Measurements from ENCODE around the gene SYNPO2. TPM values are rescaled to one million over a fixed set of nuclear protein-coding genes. Genes with fewer than 3 reads are reported as not detected.
"Not testable (repeated sequence)": the region's sequence is repeated elsewhere in the genome, so short reads cannot be mapped to it uniquely, and the experiment has no call there.

The SYNPO2 gene
- total RNA-seq, 2 donors from 2014 or later: 9.5 to 266 TPM

DNA sequence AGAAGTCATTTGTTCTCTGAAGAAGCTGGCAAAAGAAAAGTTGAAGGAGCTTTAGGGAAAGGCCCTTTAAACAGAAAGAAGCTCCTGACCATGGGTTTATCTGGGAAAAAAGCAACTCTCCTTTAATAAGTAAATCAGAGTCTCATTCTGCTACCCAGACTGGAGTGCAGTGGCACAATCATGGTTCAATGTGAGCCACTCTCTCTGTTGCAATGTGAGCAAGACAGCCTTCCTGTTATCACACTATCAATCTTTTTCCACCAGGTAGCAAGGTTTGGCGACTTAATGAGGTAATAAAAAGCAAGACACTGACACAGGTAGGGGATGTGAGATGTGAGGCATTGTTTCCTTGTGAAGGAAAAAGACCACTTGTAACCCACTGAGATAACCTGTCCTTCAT lies 111.3 kb downstream of the SYNPO2 start:
- Histone ChIP-seq H3K27me3 (no peaks in the 10 kb centered on the region), H3K27ac (peak overlapping the region; percentile 8), H3K9me3 (no peaks in the 10 kb centered on the region), H3K4me1 (no peaks in the 10 kb centered on the region), H3K36me3 (no peaks in the 10 kb centered on the region), H3K9ac (ENCODE audit: low read depth in 2 of 2, low read length in 2 of 2) (no peak overlapping the region), H3K4me3 (no peak overlapping the region)
- intact Hi-C loops (cut with DNase I): no loop called here
- no peak for DNase-seq
- TF ChIP-seq CTCF (IDR thresholded peaks at IDR 0.05): no peak

DNA sequence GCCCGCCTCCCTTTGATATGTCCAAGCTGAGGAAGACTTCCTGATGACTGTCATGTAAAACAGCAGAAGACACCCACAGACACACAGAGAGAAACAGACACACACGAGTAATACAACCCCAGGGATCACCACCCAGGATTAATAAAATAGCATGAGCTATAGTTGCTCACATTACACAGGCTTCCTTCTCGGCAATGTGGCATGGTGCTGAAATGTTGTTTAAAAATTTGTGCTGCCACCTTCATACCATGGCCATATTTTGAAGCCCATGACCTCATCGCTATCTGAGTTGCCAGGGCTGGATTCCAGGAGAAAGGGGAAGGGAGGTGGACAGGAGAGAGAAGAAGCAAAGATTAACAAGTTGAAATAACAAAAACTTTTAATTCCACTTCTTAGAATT lies 111.7 kb downstream of the SYNPO2 start:
- intact Hi-C loops (cut with DNase I): no loop called here

DNA sequence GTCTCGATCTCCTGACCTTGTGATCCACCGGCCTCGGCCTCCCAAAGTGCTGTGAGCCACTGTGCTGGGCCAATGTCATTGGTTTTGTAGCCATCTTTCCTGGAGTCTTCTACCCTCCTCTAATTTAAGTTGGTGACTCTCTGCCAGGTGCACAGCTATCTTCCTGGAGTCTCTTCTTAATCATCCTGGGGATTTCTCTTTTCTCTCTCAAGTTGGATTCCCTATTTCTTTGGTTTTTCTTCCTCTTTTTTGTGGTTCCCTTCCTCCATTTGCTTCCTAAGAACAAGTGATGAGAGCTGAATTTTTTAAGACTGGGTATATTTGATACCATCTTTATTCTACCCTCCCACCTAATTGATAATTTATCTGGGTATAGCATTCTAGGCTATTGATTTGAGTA lies 113.8 kb downstream of the SYNPO2 start:
- Histone ChIP-seq H3K4me3 (no peak overlapping the region), H3K9me3 (no peaks in the 10 kb centered on the region), H3K36me3 (no peaks in the 10 kb centered on the region), H3K4me1 (no peaks in the 10 kb centered on the region), H3K27ac (no peak overlapping the region), H3K9ac (ENCODE audit: low read depth in 2 of 2, low read length in 2 of 2) (no peak overlapping the region), H3K27me3 (no peaks in the 10 kb centered on the region)
- intact Hi-C loops (cut with DNase I): no loop called here
- TF ChIP-seq CTCF (IDR thresholded peaks at IDR 0.05): no peak
- DNase-seq: no peak

More for the DNA sequence above, 111.7 kb downstream of the SYNPO2 start:
- no peak for TF ChIP-seq CTCF (IDR thresholded peaks at IDR 0.05)
- no peaks in the 10 kb centered on the region for H3K36me3 ChIP-seq
- H3K27ac ChIP-seq: peak overlapping the region; percentile 8
- H3K4me3 ChIP-seq: no peak overlapping the region
- no peak overlapping the region for H3K9ac ChIP-seq (ENCODE audit: low read depth in 2 of 2, low read length in 2 of 2)
- H3K27me3 ChIP-seq: no peaks in the 10 kb centered on the region
- no peaks in the 10 kb centered on the region for H3K9me3 ChIP-seq
- no peak for DNase-seq
- no peaks in the 10 kb centered on the region for H3K4me1 ChIP-seq

GRCh38 chr4:119003001-119003400 lies 114.3 kb downstream of the SYNPO2 start:
- H3K4me3 ChIP-seq; H3K9me3 ChIP-seq; H3K4me1 ChIP-seq; H3K9ac ChIP-seq (ENCODE audit: low read depth in 2 of 2, low read length in 2 of 2); DNase-seq; H3K27ac ChIP-seq; intact Hi-C loops (cut with DNase I); H3K36me3 ChIP-seq; H3K27me3 ChIP-seq: not testable (repeated sequence)

- Histone ChIP-seq H3K9me3 (no peaks in the 10 kb centered on the region), H3K27ac (no peak overlapping the region), H3K9ac (ENCODE audit: low read depth in 2 of 2, low read length in 2 of 2) (no peak overlapping the region), H3K4me1 (no peaks in the 10 kb centered on the region), H3K27me3 (no peaks in the 10 kb centered on the region), H3K4me3 (no peak overlapping the region), H3K36me3 (no peaks in the 10 kb centered on the region)
- TF ChIP-seq CTCF (IDR thresholded peaks at IDR 0.05): no peak
- intact Hi-C loops (cut with DNase I): no loop called here
- no peak for DNase-seq
These were observed 117.3 kb downstream of the SYNPO2 start for GRCh38 chr4:119005928-119006460.

DNA sequence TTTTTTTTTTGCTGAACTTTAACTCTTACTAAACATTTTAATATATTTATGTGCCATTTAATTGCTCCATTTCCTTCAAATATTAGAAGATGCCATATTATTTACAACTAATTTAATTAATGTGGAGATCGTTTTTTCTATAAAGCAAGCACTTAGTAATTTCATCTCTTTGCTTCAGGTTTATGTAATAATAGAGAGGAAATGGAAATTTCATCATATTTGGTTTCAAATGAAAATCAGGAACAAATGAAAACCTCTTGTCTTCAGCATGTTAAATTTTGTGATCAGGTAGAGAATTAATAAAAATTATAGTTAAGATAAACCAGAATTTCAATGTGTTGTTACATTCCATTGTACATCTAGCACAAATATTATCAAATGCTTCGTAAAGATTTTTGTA lies 120.1 kb downstream of the SYNPO2 start:
- Histone ChIP-seq H3K9ac (ENCODE audit: low read depth in 2 of 2, low read length in 2 of 2) (no peak overlapping the region), H3K4me3 (no peak overlapping the region), H3K9me3 (no peaks in the 10 kb centered on the region), H3K27ac (no peak overlapping the region), H3K27me3 (no peaks in the 10 kb centered on the region), H3K36me3 (no peaks in the 10 kb centered on the region), H3K4me1 (no peaks in the 10 kb centered on the region)
- TF ChIP-seq CTCF (IDR thresholded peaks at IDR 0.05): no peak
- no peak for DNase-seq
- intact Hi-C loops (cut with DNase I): no loop called here

DNA sequence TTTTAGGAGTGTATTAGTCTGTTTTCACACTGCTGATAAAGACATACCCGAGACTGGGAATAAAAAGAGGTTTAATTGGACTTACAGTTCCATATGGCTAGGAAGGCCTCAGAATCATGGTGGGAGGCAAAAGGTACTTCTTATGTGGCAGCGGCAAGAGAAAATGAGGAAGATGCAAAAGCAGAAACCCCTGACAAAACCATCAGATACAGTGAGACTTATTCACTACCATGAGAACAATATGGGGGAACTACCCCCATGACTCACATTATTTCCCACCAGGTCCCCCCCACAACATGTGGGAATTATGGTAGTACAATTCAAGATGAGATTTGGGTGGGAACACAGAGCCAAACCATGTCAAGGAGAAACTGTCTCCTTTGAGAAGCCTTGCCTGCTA lies 121.6 kb downstream of the SYNPO2 start:
- H3K36me3 ChIP-seq; H3K9ac ChIP-seq (ENCODE audit: low read depth in 2 of 2, low read length in 2 of 2); H3K27ac ChIP-seq; H3K4me1 ChIP-seq; H3K27me3 ChIP-seq; H3K4me3 ChIP-seq; H3K9me3 ChIP-seq; DNase-seq; intact Hi-C loops (cut with DNase I): not testable (repeated sequence)

All from colonic mucosa (tissue), 4 donors.